AG04449 (cell line): ENCODE measurements around the gene CEACAM6.

Source experiments
- CTCF ChIA-PET: fragments of 350-600 bp; formaldehyde crosslinking; extraction: SDS; loops from one replicate; lab custom pipeline; 2021; ENCODE audit warnings: antibody characterized with exemption; lab: Yijun Ruan, JAX
- POLR2A ChIA-PET: fragments of 400-600, 350-600 bp; formaldehyde crosslinking; extraction: SDS; loops from one replicate; lab custom pipeline; 2020; ENCODE audit warnings: antibody characterized with exemption, inconsistent platforms; lab: Yijun Ruan, JAX
- DNase-seq: peaks from one replicate; pipeline ENCODE4 v3.0.0-alpha.2; 2010; ENCODE audit warnings: low read depth, low spot score
- H3K4me3 ChIP-seq: 2 replicates; pipeline ENCODE4 v1.5.1; 2011; ENCODE audit warnings: low read depth, mild to moderate bottlenecking, control low read depth, low read length
- TF ChIP-seq, protein P1 (sequence below): IDR thresholded peaks from one replicate; pipeline ENCODE4 v1.5.1; 2011; ENCODE audit warnings: mild to moderate bottlenecking, moderate library complexity, low read length, control low read depth, inconsistent platforms; ENCODE audit not compliant: insufficient read depth; ENCODE audit errors: missing control alignments

Gene CEACAM6

DNA sequence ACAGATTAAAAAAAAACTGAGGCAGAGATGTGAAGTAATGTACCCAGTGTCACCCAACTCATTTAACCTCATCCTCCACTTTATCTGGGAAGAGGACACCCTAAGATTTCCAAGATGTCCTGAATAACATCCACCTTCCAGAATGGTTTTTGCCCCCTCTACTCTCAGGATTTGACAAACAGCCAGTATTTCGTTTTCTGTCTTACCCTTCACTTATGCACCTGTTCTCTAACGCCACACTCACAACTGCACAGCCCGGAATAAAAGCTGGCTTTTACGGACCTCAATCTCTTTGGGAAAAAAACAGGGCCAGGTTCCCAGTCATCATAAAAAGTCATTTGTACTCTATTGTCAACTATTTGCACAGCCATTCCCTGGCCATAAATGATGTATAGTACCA, 21.2 kb upstream of the CEACAM6 start:
- no peak for DNase-seq
- no peak overlapping the region for H3K4me3 ChIP-seq
- ChIA-PET POLR2A (no interaction called here), CTCF (no interaction called here)
- TF ChIP-seq, protein P1, sequence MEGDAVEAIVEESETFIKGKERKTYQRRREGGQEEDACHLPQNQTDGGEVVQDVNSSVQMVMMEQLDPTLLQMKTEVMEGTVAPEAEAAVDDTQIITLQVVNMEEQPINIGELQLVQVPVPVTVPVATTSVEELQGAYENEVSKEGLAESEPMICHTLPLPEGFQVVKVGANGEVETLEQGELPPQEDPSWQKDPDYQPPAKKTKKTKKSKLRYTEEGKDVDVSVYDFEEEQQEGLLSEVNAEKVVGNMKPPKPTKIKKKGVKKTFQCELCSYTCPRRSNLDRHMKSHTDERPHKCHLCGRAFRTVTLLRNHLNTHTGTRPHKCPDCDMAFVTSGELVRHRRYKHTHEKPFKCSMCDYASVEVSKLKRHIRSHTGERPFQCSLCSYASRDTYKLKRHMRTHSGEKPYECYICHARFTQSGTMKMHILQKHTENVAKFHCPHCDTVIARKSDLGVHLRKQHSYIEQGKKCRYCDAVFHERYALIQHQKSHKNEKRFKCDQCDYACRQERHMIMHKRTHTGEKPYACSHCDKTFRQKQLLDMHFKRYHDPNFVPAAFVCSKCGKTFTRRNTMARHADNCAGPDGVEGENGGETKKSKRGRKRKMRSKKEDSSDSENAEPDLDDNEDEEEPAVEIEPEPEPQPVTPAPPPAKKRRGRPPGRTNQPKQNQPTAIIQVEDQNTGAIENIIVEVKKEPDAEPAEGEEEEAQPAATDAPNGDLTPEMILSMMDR = no peak

DNA sequence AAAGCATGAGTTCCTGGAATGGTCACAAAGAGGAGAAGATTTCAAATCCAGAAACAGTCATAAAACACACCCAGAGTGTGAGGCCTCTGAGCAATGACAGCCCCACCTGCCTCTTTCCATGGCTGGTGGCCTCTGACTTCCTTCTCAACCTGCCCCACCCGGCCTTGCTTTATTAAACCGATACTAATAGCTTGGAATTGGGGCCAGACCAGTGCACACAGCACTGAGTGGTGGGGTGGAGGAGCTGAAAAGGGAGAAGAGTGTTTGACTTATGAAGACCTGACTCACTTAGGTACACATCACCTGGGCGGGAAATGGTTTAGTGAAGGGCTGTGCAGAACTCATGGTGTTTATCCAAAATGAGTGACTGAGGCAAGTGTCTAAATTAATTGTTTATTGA, 20.7 kb upstream of the CEACAM6 start:
- ChIA-PET CTCF (interaction anchor here (1.4 kb wide), 1 partner anchor 11 kb away, joined by 3 read pairs; no protein-coding TSS in a partner anchor), POLR2A (no interaction called here)
- no peak for DNase-seq
- TF ChIP-seq, protein P1 = no peak
- H3K4me3 ChIP-seq = no peak overlapping the region

- no peak overlapping the region for H3K4me3 ChIP-seq
- POLR2A ChIA-PET = no interaction called here
- TF ChIP-seq, protein P1 = no peak
- DNase-seq = no peak
- CTCF ChIA-PET = interaction anchor here (0.6 to 1.4 kb wide), 5 partner anchors 10 to 575 kb away, joined by 3 to 6 read pairs (median 3); partner anchors contain the start of gene CEACAM6
These were observed 20.2 kb upstream of the CEACAM6 start for GRCh38 chr19:41735071-41735600.

DNA sequence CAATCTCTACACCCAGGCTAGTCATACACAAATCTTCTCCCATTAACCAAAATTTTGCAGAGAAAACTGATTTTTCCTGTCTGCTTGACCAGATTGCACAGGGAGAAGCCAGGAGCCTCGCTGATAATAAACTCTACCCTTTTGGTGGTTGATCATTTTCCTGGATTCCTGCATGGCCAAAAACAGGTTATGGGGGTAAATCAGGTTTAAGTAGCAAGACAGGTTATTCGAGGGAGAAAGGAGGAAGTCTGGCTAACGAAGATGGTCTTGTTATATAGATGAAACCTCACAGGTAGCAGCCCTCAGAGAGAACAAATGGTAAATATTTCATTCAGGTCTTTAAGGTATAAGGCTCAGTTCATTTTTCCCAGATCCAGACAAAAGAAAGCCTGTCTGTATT, 16.0 kb upstream of the CEACAM6 start:
- ChIA-PET CTCF (interaction anchor here (1.3 to 1.4 kb wide), 2 partner anchors 15 to 53 kb away, joined by 3 to 4 read pairs; no protein-coding TSS in a partner anchor), POLR2A (interaction anchor here (0.6 kb wide), 1 partner anchor 18 kb away, joined by 3 read pairs; no protein-coding TSS in a partner anchor)
- H3K4me3 ChIP-seq = no peak overlapping the region
- TF ChIP-seq, protein P1 = no peak
- DNase-seq = no peak

DNA sequence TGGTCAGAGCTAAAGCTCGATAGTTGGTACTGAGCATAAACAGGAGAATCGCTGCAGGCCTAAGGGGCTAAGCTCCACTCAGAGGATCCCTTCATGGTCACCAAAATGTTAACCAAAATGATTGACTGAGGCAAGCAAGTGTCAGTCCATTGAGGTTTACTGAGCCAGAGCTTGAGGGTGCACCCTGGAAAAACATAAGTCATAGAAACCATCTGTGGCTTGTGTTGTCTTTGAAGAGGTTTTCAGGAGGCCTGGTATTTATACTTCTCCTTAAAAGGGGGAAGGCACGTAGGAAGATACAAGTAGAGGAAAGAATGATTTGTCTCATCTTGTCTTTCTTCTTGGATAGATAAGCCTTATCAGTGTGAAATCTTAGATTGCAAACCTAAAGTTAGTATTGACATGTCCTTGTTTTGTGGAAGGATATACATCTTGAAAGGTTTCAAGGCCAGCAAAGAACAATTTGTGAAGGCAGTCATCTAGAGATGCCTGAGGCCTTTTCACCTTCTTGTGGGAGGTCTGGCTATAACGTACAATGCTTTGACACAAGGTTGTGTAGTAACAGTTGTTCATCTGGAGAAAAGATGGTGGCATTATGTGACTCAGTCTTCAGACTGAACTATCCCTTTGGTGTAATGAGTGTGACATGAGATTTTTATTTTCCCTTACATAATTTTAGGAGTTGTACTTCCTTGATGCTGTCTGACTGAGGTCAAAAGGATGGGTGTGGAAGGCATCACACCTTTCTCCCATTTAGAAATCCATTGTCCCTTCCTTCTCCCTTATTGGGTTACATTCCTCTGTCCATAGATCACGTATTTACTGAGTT, 14.7 kb upstream of the CEACAM6 start:
- TF ChIP-seq, protein P1 = no peak
- no peak overlapping the region for H3K4me3 ChIP-seq
- POLR2A ChIA-PET = no interaction called here
- DNase-seq = no peak
- CTCF ChIA-PET = interaction anchor here (0.8 to 1.4 kb wide), 3 partner anchors 14 to 52 kb away, joined by 3 to 4 read pairs (median 3); no protein-coding TSS in a partner anchor

GRCh38 chr19:41741244-41741554, 14.1 kb upstream of the CEACAM6 start:
- POLR2A ChIA-PET = no interaction called here
- CTCF ChIA-PET = interaction anchor here (0.8 kb wide), 1 partner anchor 24 kb away, joined by 3 read pairs; no protein-coding TSS in a partner anchor
- DNase-seq = no peak
- no peak overlapping the region for H3K4me3 ChIP-seq
- TF ChIP-seq, protein P1 = no peak
